Prostate gland (tissue), 2 donors: ENCODE results near the gene CREM. TPM values are rescaled to one million over a fixed set of nuclear protein-coding genes. Genes with fewer than 3 reads are reported as not detected.

Experiments used
- DNase-seq: peaks from one replicate; pipeline ENCODE4 v3.0.0-alpha.2; 2019; ENCODE audit warnings: low spot score
- H3K27ac ChIP-seq, 2 donors: fragments of 200-600 bp; sonication (generic); 2 replicates each; pipeline ENCODE4 v1.5.1; 2017 to 2019
- H3K27me3 ChIP-seq: fragments of 200-600 bp; sonication (generic); replicated peaks from 2 replicates; pipeline ENCODE4 v1.5.1; 2019; ENCODE audit not compliant: insufficient read depth
- H3K36me3 ChIP-seq, 2 donors: fragments of 200-600 bp; sonication (generic); 1 replicate in 1 of 2; 2 replicates in 1 of 2; pipeline versions ENCODE4 v1.5.1 to v1.8.1; 2017 to 2019
- H3K4me1 ChIP-seq: fragments of 200-600 bp; sonication (generic); replicated peaks from 2 replicates; pipeline ENCODE4 v1.5.1; 2019
- H3K4me3 ChIP-seq, 2 donors: fragments of 200-600 bp; sonication (generic); 2 replicates each; pipeline ENCODE4 v1.5.1; 2017 to 2019
- H3K9me3 ChIP-seq: fragments of 200-600 bp; sonication (generic); 2 replicates; pipeline ENCODE4 v1.5.1; 2017
- CTCF ChIP-seq, 4 experiments: fragments of 200-600 bp in 2 of 4; fragments of 450-650 bp in 2 of 4; sonication (generic) in 2 of 4; IDR thresholded peaks; 1 replicate in 3 of 4; 2 replicates in 1 of 4; pipeline ENCODE4 v1.5.1; 2016 to 2019; ENCODE audit warnings: antibody characterized with exemption in 4 of 4, mild to moderate bottlenecking in 2 of 4, moderate library complexity in 2 of 4
- POLR2A ChIP-seq: fragments of 450-650 bp; IDR thresholded peaks from one replicate; pipeline ENCODE4 v1.6.1; 2016; ENCODE audit warnings: antibody characterized with exemption, mild to moderate bottlenecking
- POLR2AphosphoS5 ChIP-seq: sonication (generic); formaldehyde crosslinking; IDR thresholded peaks from one replicate; pipeline ENCODE4 v1.6.1; 2017; ENCODE audit warnings: antibody characterized with exemption
- WGBS: methylation state at CpG from one replicate; pipeline ENCODE4 v1.1.5; 2018; 5-methylcytosine and 5-hydroxymethylcytosine counted together
- intact Hi-C: fragments of 100-400 bp; cut with DNase I; formaldehyde crosslinking; loops from one replicate; pipeline ENCODE4 v1.14.2; 2022
- total RNA-seq, 2 donors: library from RNA; depleted of rRNA; stranded (reverse); fragments of >200 nt; gene quantifications; one replicate each; pipeline ENCODE4 v1.1.0, GENCODE V29; 2016

Gene CREM
- total RNA-seq, 2 donors from 2014 or later = 25.5 to 75.3 TPM

- Histone ChIP-seq H3K36me3 (no peaks in the 10 kb centered on the region), H3K27me3 (no peaks in the 10 kb centered on the region), H3K27ac (no peak overlapping the region), H3K4me3 (no peak overlapping the region), H3K9me3 (no peaks in the 10 kb centered on the region), H3K4me1 (no peaks in the 10 kb centered on the region)
- WGBS = 93% methylated on average over 3 of the region's 3 CpGs
- DNase-seq = no peak
- TF ChIP-seq POLR2A (no peak), CTCF (IDR thresholded peaks at IDR 0.05) (no peak), POLR2AphosphoS5 (no peak)
- intact Hi-C loops = no loop called here
These were observed 79.6 kb downstream of the CREM start for GRCh38 chr10:35206274-35206673.

GRCh38 chr10:35208536-35208935 is 81.9 kb downstream of the CREM start:
- whole genome bisulfite sequencing = 98% methylated on average over 5 of the region's 5 CpGs
- DNase-seq = no peak
- H3K27me3 ChIP-seq = no peaks in the 10 kb centered on the region
- H3K36me3 ChIP-seq = no peaks in the 10 kb centered on the region
- H3K4me3 ChIP-seq = no peak overlapping the region
- TF ChIP-seq POLR2AphosphoS5 (no peak), POLR2A (no peak), CTCF (IDR thresholded peaks at IDR 0.05) (no peak)
- no peaks in the 10 kb centered on the region for H3K9me3 ChIP-seq
- intact Hi-C loops = no loop called here
- no peak overlapping the region for H3K27ac ChIP-seq
- H3K4me1 ChIP-seq = no peaks in the 10 kb centered on the region

- 79% methylated on average over 7 of the region's 7 CpGs for WGBS
- TF ChIP-seq POLR2A (no peak), CTCF (IDR thresholded peaks at IDR 0.05) (no peak), POLR2AphosphoS5 (no peak)
- intact Hi-C loops = no loop called here
- DNase-seq = no peak
- Histone ChIP-seq H3K4me1 (no peaks in the 10 kb centered on the region), H3K9me3 (no peaks in the 10 kb centered on the region), H3K27me3 (no peaks in the 10 kb centered on the region), H3K27ac (no peak overlapping the region), H3K36me3 (no peaks in the 10 kb centered on the region), H3K4me3 (no peak overlapping the region)
These were observed 82.4 kb downstream of the CREM start for GRCh38 chr10:35208949-35209613.

GRCh38 chr10:35210961-35211360 is 84.3 kb downstream of the CREM start:
- intact Hi-C loops = no loop called here
- no peaks in the 10 kb centered on the region for H3K9me3 ChIP-seq
- WGBS = 87% methylated on average over 6 of the region's 6 CpGs

More at GRCh38 chr10:35210961-35211360, 84.3 kb downstream of the CREM start:
- no peak for DNase-seq
- no peaks in the 10 kb centered on the region for H3K27me3 ChIP-seq
- no peaks in the 10 kb centered on the region for H3K36me3 ChIP-seq
- TF ChIP-seq POLR2AphosphoS5 = no peak
- TF ChIP-seq POLR2A = no peak
- TF ChIP-seq CTCF (IDR thresholded peaks at IDR 0.05) = no peak
- H3K4me3 ChIP-seq = no peak overlapping the region
- no peaks in the 10 kb centered on the region for H3K4me1 ChIP-seq
- H3K27ac ChIP-seq = no peak overlapping the region
